Measurements from ENCODE around the gene ACCS. TPM values are rescaled to one million over a fixed set of nuclear protein-coding genes. Genes with fewer than 3 reads are reported as not detected.
A peak's percentile ranks its signal among the peaks of the same experiment; 100 is the strongest.

ACCS gene
- total RNA-seq, 4 donors from 2014 or later: 0.58 to 4.0 (median 1.8) TPM

DNA sequence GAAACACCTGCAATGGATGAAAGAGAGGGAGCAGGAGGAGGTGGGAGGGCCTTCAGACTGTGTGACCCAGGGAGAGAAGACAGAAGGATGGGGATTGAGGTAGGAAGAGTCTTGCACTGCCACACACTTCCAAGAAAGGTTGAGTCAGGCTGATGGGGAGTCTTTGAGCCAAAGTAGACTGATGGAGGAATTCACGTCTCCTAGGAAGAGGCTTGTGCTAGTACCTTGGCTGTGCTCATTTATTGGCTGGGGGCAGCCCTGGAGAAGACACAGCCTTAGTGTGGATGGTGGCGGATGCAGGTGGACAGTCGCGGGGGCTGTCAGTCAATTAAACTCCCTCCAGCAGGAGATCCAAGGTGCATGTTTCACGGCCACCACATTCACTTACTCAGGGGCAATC lies 34.5 kb upstream of the ACCS start:
- intact Hi-C loops (cut with DNase I; ENCODE audit: low total_unique reads): loop anchor here (5.0 kb wide), 1 partner anchor 84 kb away; no protein-coding TSS in a partner anchor
- in situ Hi-C loops (cut with MboI; ENCODE audit: low sequenced_read_pairs in 4 of 4): loop anchor here in 3 of 4 donors (10.0 kb wide), 2 partner anchors 87 to 137 kb away; partner anchors contain the start of gene C11orf96 (in 1 of the 3)
- peaks cover 0 to 6% (median 5%) of the 10 kb centered on the region in 3 donors for H3K27me3 ChIP-seq
- TF ChIP-seq POLR2A (IDR thresholded peaks at IDR 0.05): no peak
- TF ChIP-seq, protein P1, sequence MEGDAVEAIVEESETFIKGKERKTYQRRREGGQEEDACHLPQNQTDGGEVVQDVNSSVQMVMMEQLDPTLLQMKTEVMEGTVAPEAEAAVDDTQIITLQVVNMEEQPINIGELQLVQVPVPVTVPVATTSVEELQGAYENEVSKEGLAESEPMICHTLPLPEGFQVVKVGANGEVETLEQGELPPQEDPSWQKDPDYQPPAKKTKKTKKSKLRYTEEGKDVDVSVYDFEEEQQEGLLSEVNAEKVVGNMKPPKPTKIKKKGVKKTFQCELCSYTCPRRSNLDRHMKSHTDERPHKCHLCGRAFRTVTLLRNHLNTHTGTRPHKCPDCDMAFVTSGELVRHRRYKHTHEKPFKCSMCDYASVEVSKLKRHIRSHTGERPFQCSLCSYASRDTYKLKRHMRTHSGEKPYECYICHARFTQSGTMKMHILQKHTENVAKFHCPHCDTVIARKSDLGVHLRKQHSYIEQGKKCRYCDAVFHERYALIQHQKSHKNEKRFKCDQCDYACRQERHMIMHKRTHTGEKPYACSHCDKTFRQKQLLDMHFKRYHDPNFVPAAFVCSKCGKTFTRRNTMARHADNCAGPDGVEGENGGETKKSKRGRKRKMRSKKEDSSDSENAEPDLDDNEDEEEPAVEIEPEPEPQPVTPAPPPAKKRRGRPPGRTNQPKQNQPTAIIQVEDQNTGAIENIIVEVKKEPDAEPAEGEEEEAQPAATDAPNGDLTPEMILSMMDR (IDR thresholded peaks at IDR 0.05 in 4 of 5, conservative IDR thresholded peaks at IDR 0.05 in 1 of 5): no peak
- no peak overlapping the region for H3K4me3 ChIP-seq
- H3K27ac ChIP-seq: peak overlapping the region; percentile 48 to 75 (median 66)
- ATAC-seq (no peak), DNase-seq (no peak)
- peaks cover 5 to 14% of the 10 kb centered on the region in 2 donors for H3K4me1 ChIP-seq
- H3K36me3 ChIP-seq: no peaks in the 10 kb centered on the region
- no peaks in the 10 kb centered on the region for H3K9me3 ChIP-seq

GRCh38 chr11:44032299-44033085 lies 33.6 kb upstream of the ACCS start:
- Histone ChIP-seq H3K4me1 (peaks cover 5 to 14% of the 10 kb centered on the region in 2 donors), H3K36me3 (no peaks in the 10 kb centered on the region), H3K9me3 (no peaks in the 10 kb centered on the region), H3K4me3 (no peak overlapping the region), H3K27ac (peak overlapping the region; percentile 48 to 75 (median 66)), H3K27me3 (peaks cover 0 to 6% (median 5%) of the 10 kb centered on the region in 3 donors)
- ATAC-seq (peak in 1 of 2 donors; percentile 43), DNase-seq (peak; percentile 18 to 50)
- intact Hi-C loops (cut with DNase I; ENCODE audit: low total_unique reads) (loop anchor here (5.0 kb wide), 1 partner anchor 85 kb away; no protein-coding TSS in a partner anchor), in situ Hi-C loops (cut with MboI; ENCODE audit: low sequenced_read_pairs in 4 of 4) (loop anchor here in 3 of 4 donors (10.0 kb wide), 2 partner anchors 88 to 138 kb away; partner anchors contain the start of gene C11orf96 (in 1 of the 3))
- TF ChIP-seq POLR2A (IDR thresholded peaks at IDR 0.05): no peak
- TF ChIP-seq, protein P1 (IDR thresholded peaks at IDR 0.05 in 4 of 5, conservative IDR thresholded peaks at IDR 0.05 in 1 of 5): no peak

GRCh38 chr11:44033411-44033850 lies 32.6 kb upstream of the ACCS start:
- H3K9me3 ChIP-seq: no peaks in the 10 kb centered on the region
- peaks cover 0 to 6% (median 5%) of the 10 kb centered on the region in 3 donors for H3K27me3 ChIP-seq
- no peak for ATAC-seq
- no peak overlapping the region for H3K4me3 ChIP-seq
- no peak for TF ChIP-seq POLR2A (IDR thresholded peaks at IDR 0.05)
- TF ChIP-seq, protein P1 (IDR thresholded peaks at IDR 0.05 in 4 of 5, conservative IDR thresholded peaks at IDR 0.05 in 1 of 5): no peak
- DNase-seq: no peak
- H3K36me3 ChIP-seq: no peaks in the 10 kb centered on the region
- in situ Hi-C loops (cut with MboI; ENCODE audit: low sequenced_read_pairs in 4 of 4): loop anchor here in 3 of 4 donors (10.0 kb wide), 2 partner anchors 89 to 139 kb away; partner anchors contain the start of gene C11orf96 (in 1 of the 3)
- H3K27ac ChIP-seq: peak overlapping the region; percentile 43 to 75 (median 66)
- peaks cover 5 to 14% of the 10 kb centered on the region in 2 donors for H3K4me1 ChIP-seq
- intact Hi-C loops (cut with DNase I; ENCODE audit: low total_unique reads): loop anchor here (5.0 kb wide), 1 partner anchor 86 kb away; no protein-coding TSS in a partner anchor

- ATAC-seq (no peak), DNase-seq (no peak)
- peak overlapping the region; percentile 43 to 75 (median 66) for H3K27ac ChIP-seq
- H3K27me3 ChIP-seq: peaks cover 0 to 6% (median 5%) of the 10 kb centered on the region in 3 donors
- intact Hi-C loops (cut with DNase I; ENCODE audit: low total_unique reads): loop anchor here (5.0 kb wide), 1 partner anchor 87 kb away; no protein-coding TSS in a partner anchor
- in situ Hi-C loops (cut with MboI; ENCODE audit: low sequenced_read_pairs in 4 of 4): loop anchor here in 3 of 4 donors (10.0 kb wide), 2 partner anchors 89 to 139 kb away; partner anchors contain the start of gene C11orf96 (in 1 of the 3)
- H3K4me3 ChIP-seq: no peak overlapping the region
- no peak for TF ChIP-seq POLR2A (IDR thresholded peaks at IDR 0.05)
- TF ChIP-seq, protein P1 (IDR thresholded peaks at IDR 0.05 in 4 of 5, conservative IDR thresholded peaks at IDR 0.05 in 1 of 5): no peak
- no peaks in the 10 kb centered on the region for H3K9me3 ChIP-seq
- no peaks in the 10 kb centered on the region for H3K36me3 ChIP-seq
- H3K4me1 ChIP-seq: peaks cover 5 to 14% of the 10 kb centered on the region in 2 donors
Observed at GRCh38 chr11:44033856-44034255, 32.2 kb upstream of the ACCS start.
